H1 (cell line): Measurements from ENCODE around the gene MUC4. TPM values are rescaled to one million over a fixed set of nuclear protein-coding genes. Genes with fewer than 3 reads are reported as not detected.

ENCODE experiments used
- CTCF ChIA-PET: fragments of 300-600 bp; sonication (Branson Sonifier 250); formaldehyde crosslinking; loops from one replicate; lab custom pipeline; 2021; ENCODE audit not compliant: partially characterized antibody; lab: Charles Lee
- POLR2A ChIA-PET: fragments of 300-600 bp; sonication (Branson Sonifier 250); formaldehyde crosslinking; loops from one replicate; lab custom pipeline; 2021; ENCODE audit warnings: inconsistent platforms; ENCODE audit not compliant: partially characterized antibody; lab: Charles Lee
- DNase-seq, 2 experiments: peaks; one replicate each; pipeline versions ENCODE4 v3.0.0 to v3.0.0-alpha.2; 2010 to 2022; ENCODE audit warnings: low spot score in 2 of 2, low read depth in 1 of 2, mixed read lengths in 1 of 2
- FAIRE-seq: peaks from 2 replicates; lab custom pipeline; 2011; peaks lifted over from hg19 to GRCh38; lab: Jason Lieb, UNC
- H2AFZ ChIP-seq: 2 replicates; pipeline ENCODE4 v1.8.1; 2012; ENCODE audit warnings: low read length, inconsistent platforms
- H2AK5ac ChIP-seq: 2 replicates; pipeline ENCODE4 v1.6.1; 2013; ENCODE audit warnings: low read depth, low read length
- H2BK120ac ChIP-seq: replicated peaks from 2 replicates; pipeline ENCODE3; 2013; ENCODE audit warnings: low read depth, low read length, inconsistent platforms
- H2BK12ac ChIP-seq: 2 replicates; pipeline ENCODE4 v1.6.1; 2013; ENCODE audit warnings: low read depth, low read length
- H2BK15ac ChIP-seq: 2 replicates; pipeline ENCODE4 v1.6.1; 2013; ENCODE audit warnings: low read length
- H2BK20ac ChIP-seq: 2 replicates; pipeline ENCODE4 v1.6.1; 2013; ENCODE audit warnings: low read length
- H2BK5ac ChIP-seq: 2 replicates; pipeline ENCODE4 v1.6.1; 2013; ENCODE audit warnings: low read depth, low read length
- H3K14ac ChIP-seq: 2 replicates; pipeline ENCODE4 v1.6.1; 2013; ENCODE audit warnings: inconsistent platforms; ENCODE audit not compliant: insufficient read length
- H3K18ac ChIP-seq: 2 replicates; pipeline ENCODE4 v1.6.1; 2013; ENCODE audit warnings: low read length; ENCODE audit errors: extremely low read depth
- H3K23ac ChIP-seq: 2 replicates; pipeline ENCODE4 v1.6.1; 2013; ENCODE audit warnings: inconsistent platforms; ENCODE audit not compliant: insufficient read length
- H3K23me2 ChIP-seq: 2 replicates; pipeline ENCODE4 v1.6.1; 2013; ENCODE audit warnings: low read depth, low read length
- H3K27ac ChIP-seq: 2 replicates; pipeline ENCODE4 v1.6.1; 2011; ENCODE audit warnings: low read depth, low read length, inconsistent platforms
- H3K27me3 ChIP-seq, 4 experiments: replicated peaks in 1 of 4; 1 replicate in 1 of 4; 2 replicates in 3 of 4; pipeline versions ENCODE4 v1.6.1 to v1.8.1; 2011 to 2013; ENCODE audit warnings: low read length in 3 of 4, mild to moderate bottlenecking in 3 of 4, inconsistent platforms in 2 of 4, mixed read lengths in 2 of 4, moderate library complexity in 1 of 4; ENCODE audit not compliant: control insufficient read depth in 3 of 4, insufficient read depth in 3 of 4; ENCODE audit errors: extremely low read depth in 1 of 4
- H3K36me3 ChIP-seq, 4 experiments: 2 replicates each; pipeline versions ENCODE4 v1.6.1 to v1.8.1; 2011 to 2013; ENCODE audit warnings: mild to moderate bottlenecking in 4 of 4, low read length in 3 of 4, moderate library complexity in 2 of 4, control low read depth in 1 of 4, inconsistent platforms in 1 of 4; ENCODE audit not compliant: insufficient read depth in 4 of 4, control insufficient read depth in 2 of 4
- H3K4ac ChIP-seq: replicated peaks from 2 replicates; pipeline ENCODE3; 2013; ENCODE audit warnings: low read length, low read depth, mixed read lengths, inconsistent platforms; ENCODE audit not compliant: insufficient read length
- H3K4me1 ChIP-seq, 4 experiments: replicated peaks in 1 of 4; 1 replicate in 1 of 4; 2 replicates in 3 of 4; pipeline versions ENCODE4 v1.6.1 to v1.8.1; 2011 to 2013; ENCODE audit warnings: low read length in 3 of 4, inconsistent platforms in 2 of 4, mixed read lengths in 1 of 4; ENCODE audit not compliant: insufficient read depth in 4 of 4, control insufficient read depth in 3 of 4
- H3K4me2 ChIP-seq, 2 experiments: 2 replicates each; pipeline versions ENCODE4 v1.6.1 to v1.8.1; 2011 to 2013; ENCODE audit warnings: low read depth in 2 of 2, low read length in 2 of 2, control low read depth in 1 of 2, inconsistent platforms in 1 of 2, mild to moderate bottlenecking in 1 of 2; ENCODE audit not compliant: insufficient read depth in 1 of 2
- H3K4me3 ChIP-seq, 4 experiments: fragments of 200-600, 300-600 bp in 1 of 4; sonication (generic), shearing (Covaris generic), sonication (Bioruptor Twin) in 1 of 4; 2 replicates each; pipeline versions ENCODE4 v1.5.1 to v1.8.1; 2011 to 2016; ENCODE audit warnings: low read length in 4 of 4, low read depth in 3 of 4, control low read depth in 2 of 4, inconsistent platforms in 2 of 4, mild to moderate bottlenecking in 2 of 4, mixed read lengths in 1 of 4, moderate library complexity in 1 of 4; ENCODE audit not compliant: insufficient read depth in 2 of 4; ENCODE audit errors: extremely low read depth in 1 of 4
- H3K56ac ChIP-seq: replicated peaks from 2 replicates; pipeline ENCODE3; 2013; ENCODE audit warnings: low read depth, mild to moderate bottlenecking, mixed read lengths, low read length, inconsistent platforms; ENCODE audit not compliant: insufficient read length
- H3K79me1 ChIP-seq: 2 replicates; pipeline ENCODE4 v1.6.1; 2013; ENCODE audit warnings: low read depth, low read length, control low read depth
- H3K79me2 ChIP-seq, 2 experiments: 2 replicates each; pipeline versions ENCODE4 v1.6.1 to v1.8.1; 2012 to 2013; ENCODE audit warnings: low read length in 2 of 2, mild to moderate bottlenecking in 2 of 2, inconsistent platforms in 1 of 2; ENCODE audit not compliant: insufficient read depth in 2 of 2, control insufficient read depth in 1 of 2
- H3K9ac ChIP-seq, 4 experiments: replicated peaks in 1 of 4; 1 replicate in 1 of 4; 2 replicates in 3 of 4; pipeline versions ENCODE4 v1.6.1 to v1.8.1; 2011 to 2013; ENCODE audit warnings: low read depth in 3 of 4, low read length in 3 of 4, control low read depth in 2 of 4, mild to moderate bottlenecking in 2 of 4, moderate library complexity in 2 of 4, inconsistent platforms in 1 of 4; ENCODE audit errors: extremely low read depth in 1 of 4
- H3K9me3 ChIP-seq, 2 experiments: 2 replicates each; pipeline versions ENCODE4 v1.6.1 to v1.8.1; 2012 to 2013; ENCODE audit warnings: mild to moderate bottlenecking in 2 of 2, moderate library complexity in 2 of 2, control low read depth in 1 of 2, inconsistent platforms in 1 of 2, low read depth in 1 of 2, low read length in 1 of 2, mixed read lengths in 1 of 2; ENCODE audit not compliant: insufficient read depth in 2 of 2
- H4K20me1 ChIP-seq, 2 experiments: replicated peaks in 1 of 2; 2 replicates each; pipeline versions ENCODE3 to v1.8.1; 2011 to 2013; ENCODE audit warnings: inconsistent platforms in 2 of 2, low read length in 2 of 2, mild to moderate bottlenecking in 1 of 2; ENCODE audit not compliant: insufficient read depth in 2 of 2, control insufficient read depth in 1 of 2
- H4K5ac ChIP-seq: 2 replicates; pipeline ENCODE4 v1.6.1; 2013; ENCODE audit warnings: low read length, low read depth, mixed read lengths, inconsistent platforms; ENCODE audit not compliant: insufficient read length
- H4K8ac ChIP-seq: 2 replicates; pipeline ENCODE4 v1.8.0; 2013; ENCODE audit warnings: mild to moderate bottlenecking, moderate library complexity, low read length, inconsistent platforms; ENCODE audit not compliant: insufficient read depth; ENCODE audit errors: extremely low read depth
- H4K91ac ChIP-seq: replicated peaks from 2 replicates; pipeline ENCODE3; 2013; ENCODE audit warnings: low read length, mixed read lengths, inconsistent platforms; ENCODE audit not compliant: insufficient read length
- CHD2 ChIP-seq: IDR thresholded peaks from 2 replicates; pipeline ENCODE4 v1.6.1; 2012; ENCODE audit warnings: low read length, improper control_type of control experiment
- CREB1 ChIP-seq: IDR thresholded peaks from 2 replicates; pipeline ENCODE4 v1.6.1; 2012; ENCODE audit warnings: inconsistent platforms
- E2F6 ChIP-seq: IDR thresholded peaks from 2 replicates; pipeline ENCODE4 v1.6.1; 2012; ENCODE audit warnings: inconsistent platforms
- EZH2 ChIP-seq: fragments of 200-600 bp; sonication (generic); IDR thresholded peaks from 2 replicates; pipeline ENCODE4 v1.7.1; 2012; ENCODE audit warnings: low read depth, mild to moderate bottlenecking, moderate library complexity, low read length, inconsistent platforms; ENCODE audit not compliant: severe bottlenecking
- HDAC2 ChIP-seq, 2 experiments: fragments of 300-600 bp in 1 of 2; sonication (generic) in 1 of 2; IDR thresholded peaks; 2 replicates each; pipeline ENCODE4 v1.6.1; 2011 to 2012; ENCODE audit warnings: low read depth in 2 of 2, low read length in 2 of 2, mild to moderate bottlenecking in 2 of 2, moderate library complexity in 2 of 2, borderline replicate concordance in 1 of 2, inconsistent platforms in 1 of 2
- MAX ChIP-seq: IDR thresholded peaks from 2 replicates; pipeline ENCODE4 v1.6.1; 2012; ENCODE audit warnings: inconsistent platforms
- NRF1 ChIP-seq: IDR thresholded peaks from 2 replicates; pipeline ENCODE4 v1.6.1; 2011; ENCODE audit warnings: mild to moderate bottlenecking, low read depth, low read length, improper control_type of control experiment
- POLR2A ChIP-seq, 2 experiments: IDR thresholded peaks; 1 replicate in 1 of 2; 2 replicates in 1 of 2; pipeline ENCODE4 v1.6.1; 2011; ENCODE audit warnings: low read depth in 2 of 2, low read length in 2 of 2, mild to moderate bottlenecking in 2 of 2; ENCODE audit errors: control extremely low read depth in 1 of 2
- POLR2AphosphoS5 ChIP-seq: IDR thresholded peaks from 2 replicates; pipeline ENCODE4 v1.6.1; 2011; ENCODE audit warnings: low read depth, low read length
- RXRA ChIP-seq: IDR thresholded peaks from 2 replicates; pipeline ENCODE4 v1.6.1; 2011; ENCODE audit warnings: low read depth, mild to moderate bottlenecking, low read length, moderate library complexity; ENCODE audit not compliant: insufficient read depth
- SIRT6 ChIP-seq: IDR thresholded peaks from one replicate; pipeline ENCODE4 v1.7.1; 2012; ENCODE audit warnings: low read length, inconsistent platforms
- SP2 ChIP-seq: IDR thresholded peaks from 2 replicates; pipeline ENCODE4 v1.6.1; 2012; ENCODE audit warnings: mild to moderate bottlenecking, low read length, inconsistent platforms
- TCF12 ChIP-seq: IDR thresholded peaks from 2 replicates; pipeline ENCODE4 v1.6.1; 2011; ENCODE audit warnings: low read depth, mild to moderate bottlenecking, low read length
- whole genome bisulfite sequencing, 2 experiments: shearing (Covaris generic) in 1 of 2; methylation state at CpG; one replicate each; pipeline versions ENCODE4 v1.1.6 to v1.1.7; 2013 to 2015; ENCODE audit warnings: low lambda C conversion rate in 2 of 2, mixed read lengths in 2 of 2, inconsistent platforms in 1 of 2, low coverage in 1 of 2, missing lambda C conversion rate in 1 of 2; ENCODE audit not compliant: insufficient replicate concordance in 2 of 2, insufficient coverage in 1 of 2, insufficient read length in 1 of 2; ENCODE audit errors: extremely low coverage in 1 of 2, missing lambda C conversion rate in 1 of 2; 5-methylcytosine and 5-hydroxymethylcytosine counted together
- polyA plus RNA-seq, 7 experiments: library from polyadenylated mRNA; depleted of rRNA in 3 of 7; stranded (reverse) in 5 of 7; unstranded in 2 of 7; fragments of >200 nt in 5 of 7; fragments of 200-250 nt in 2 of 7; gene quantifications; 1 replicate in 5 of 7; 2 replicates in 1 of 7; 4 replicates in 1 of 7; pipeline versions ENCODE4 v1.2.1 to v1.2.3, GENCODE V29; 2011 to 2013; ENCODE audit warnings: missing spikeins in 2 of 7, mixed read lengths in 2 of 7
- total RNA-seq: library from RNA; stranded (reverse); fragmentation: NEBNext Ultra II Directional; extraction: Animal tissue kit (Norgen Biotek cat#: 25700); gene quantifications from 2 replicates; pipeline ENCODE4 v1.2.1, GENCODE V29; 2021

MUC4 gene
- total and polyA plus RNA-seq, 2 of the 8 experiments (the other 6 are each of a cell fraction or from before 2014, with no cell fraction given), result 0.89 to 2.0 TPM

- H3K23ac ChIP-seq, result no peak overlapping the region
- H3K79me2 ChIP-seq, result no peaks in the 10 kb centered on the region
- no peak for DNase-seq
- H3K4me3 ChIP-seq, result no peak overlapping the region
- no peak overlapping the region for H2BK120ac ChIP-seq
- FAIRE-seq, result no peak
- no peaks in the 10 kb centered on the region for H3K36me3 ChIP-seq
- H3K4me2 ChIP-seq, result no peak overlapping the region
- H3K79me1 ChIP-seq, result no peaks in the 10 kb centered on the region
- CTCF ChIA-PET, result interaction anchor here (0.6 to 5.2 kb wide), 3 partner anchors 115 to 282 kb away, joined by 3 to 21 read pairs (median 3); no protein-coding TSS in a partner anchor
- H3K9ac ChIP-seq, result no peak overlapping the region
- no peak overlapping the region for H4K5ac ChIP-seq
- no peak overlapping the region for H2AFZ ChIP-seq
- H4K8ac ChIP-seq, result no peak overlapping the region
- no peaks in the 10 kb centered on the region for H4K20me1 ChIP-seq
- no peak overlapping the region for H3K27ac ChIP-seq
- H2BK15ac ChIP-seq, result no peak overlapping the region
- H3K27me3 ChIP-seq, result peaks cover 0 to 3% (median 0%) of the 10 kb centered on the region in 4 experiments; a peak in 1 of 7 replicates
- no peak overlapping the region for H2AK5ac ChIP-seq
- no peak overlapping the region for H2BK12ac ChIP-seq
- H3K9me3 ChIP-seq, result no peaks in the 10 kb centered on the region
- POLR2A ChIA-PET, result interaction anchor here (1.6 kb wide), 1 partner anchor 18 kb away, joined by 3 read pairs; no protein-coding TSS in a partner anchor
- H3K14ac ChIP-seq, result no peak overlapping the region
- H3K18ac ChIP-seq, result no peak overlapping the region
- no peaks in the 10 kb centered on the region for H3K23me2 ChIP-seq
- no peak overlapping the region for H3K4ac ChIP-seq
- no peak overlapping the region for H2BK5ac ChIP-seq
- H4K91ac ChIP-seq, result no peak overlapping the region
- H3K4me1 ChIP-seq, result no peaks in the 10 kb centered on the region; a peak in 1 of 7 replicates
- no peak overlapping the region for H3K56ac ChIP-seq
- no peak overlapping the region for H2BK20ac ChIP-seq
- 90% methylated on average over 16 of the region's 16 CpGs; no CpG with 5 or more reads in 1 of the 2 experiments for WGBS, 2 experiments
- TF ChIP-seq SP2, result no peak
- no peak for TF ChIP-seq E2F6
- TF ChIP-seq POLR2AphosphoS5, result no peak
- TF ChIP-seq HDAC2 (IDR thresholded peaks at IDR 0.05; ENCODE audit: borderline replicate concordance in 1 of 2, low read depth in 2 of 2, low read length in 2 of 2), result no peak
- TF ChIP-seq POLR2A (IDR thresholded peaks at IDR 0.05; ENCODE audit: control extremely low read depth in 1 of 2, low read depth in 2 of 2, low read length in 2 of 2), result no peak
- no peak for TF ChIP-seq MAX
- no peak for TF ChIP-seq CREB1
- no peak for TF ChIP-seq CHD2
- TF ChIP-seq NRF1, result no peak
- TF ChIP-seq RXRA, result no peak
- no peak for TF ChIP-seq SIRT6
- no peak for TF ChIP-seq EZH2
- TF ChIP-seq TCF12, result no peak
Measured at GRCh38 chr3:195735036-195735695, 76.6 kb downstream of the MUC4 start.
